HG03139 (cell line): ENCODE data around the gene GPR39.

ENCODE experiments used
- ATAC-seq: cut with Tn5 transposase; IDR thresholded peaks from one replicate; pipeline ENCODE4 v1.9.1; 2021; ENCODE audit not compliant: unreplicated experiment

GPR39 gene

GRCh38 chr2:132597166-132597565, 180.6 kb downstream of the GPR39 start:
- ATAC-seq = no peak

- no peak for ATAC-seq
These were observed 181.2 kb downstream of the GPR39 start for GRCh38 chr2:132597831-132598230.

- ATAC-seq = no peak
These were observed 181.9 kb downstream of the GPR39 start for GRCh38 chr2:132598536-132598935.

DNA sequence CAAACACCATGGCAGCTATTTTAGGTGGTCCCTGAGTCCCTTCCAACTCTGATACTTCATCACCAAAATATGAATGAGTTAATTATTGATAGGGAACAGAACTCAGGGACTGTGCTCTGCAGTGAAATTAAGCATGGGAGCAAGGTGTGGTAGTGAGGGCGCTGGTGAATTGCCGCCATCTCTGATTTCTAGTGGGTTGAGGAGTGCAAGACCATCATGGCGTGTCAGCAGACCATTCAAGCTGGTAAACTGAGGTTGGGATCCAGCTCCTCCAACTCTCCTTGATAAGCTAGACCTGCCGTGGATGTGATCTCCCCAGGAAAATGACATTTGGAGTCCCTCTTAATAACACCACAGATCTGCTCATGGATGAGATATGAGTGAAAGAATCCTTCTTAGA, 183.0 kb downstream of the GPR39 start:
- ATAC-seq = no peak

- ATAC-seq = no peak
These were observed 188.0 kb downstream of the GPR39 start for GRCh38 chr2:132604561-132604960.

GRCh38 chr2:132605236-132606180, 188.9 kb downstream of the GPR39 start:
- no peak for ATAC-seq

DNA sequence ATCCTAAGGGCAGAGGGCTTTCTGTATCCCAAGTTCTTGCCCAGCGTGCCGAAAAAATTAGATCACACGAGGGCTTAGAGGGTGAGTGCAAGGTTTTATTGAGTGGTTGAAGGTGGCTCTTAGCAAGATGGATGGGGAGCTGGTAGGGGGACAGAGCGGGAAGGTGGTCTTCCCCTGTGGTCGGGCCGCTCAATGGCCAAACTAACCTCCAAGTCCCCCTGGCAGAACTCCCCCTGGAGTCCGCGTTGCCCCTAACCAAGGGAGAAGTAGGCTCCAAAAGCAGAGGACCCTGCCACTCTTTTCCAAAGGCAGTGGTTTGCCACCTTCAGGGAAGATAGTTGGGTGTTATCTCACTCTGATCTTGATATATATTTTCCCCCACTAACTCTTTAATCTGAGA, 190.0 kb downstream of the GPR39 start:
- no peak for ATAC-seq

DNA sequence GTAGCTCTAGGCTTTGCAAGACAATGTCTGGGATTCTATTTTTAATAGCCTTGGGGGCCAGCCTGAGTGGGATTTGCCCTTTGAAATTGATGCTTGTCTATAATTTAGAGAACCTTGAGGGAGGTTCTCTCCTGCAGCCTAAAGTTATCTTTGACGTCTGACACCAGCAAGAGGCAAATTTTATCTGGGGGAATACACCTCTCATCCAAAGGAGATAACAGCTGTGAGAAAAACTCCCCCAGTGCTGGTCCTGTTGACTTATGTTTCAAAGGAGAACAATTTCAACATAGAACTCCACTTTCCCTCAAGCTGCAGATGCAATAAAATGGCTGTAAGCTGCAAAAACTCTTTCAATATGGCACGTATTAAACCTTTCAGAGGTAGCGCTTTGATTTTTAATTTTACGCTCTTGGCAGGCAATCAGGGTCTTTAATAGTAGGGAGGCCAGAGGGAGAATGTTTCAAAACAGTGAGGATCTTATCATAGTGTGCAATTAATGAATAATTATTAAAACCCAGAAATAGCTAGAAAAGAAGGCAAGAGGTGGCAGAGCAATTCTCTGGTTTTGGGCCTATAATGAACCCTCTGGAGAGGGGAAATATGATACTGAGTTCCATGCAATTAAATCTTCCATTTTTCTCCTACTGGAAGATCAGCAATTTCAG, 191.0 kb downstream of the GPR39 start:
- ATAC-seq = no peak

DNA sequence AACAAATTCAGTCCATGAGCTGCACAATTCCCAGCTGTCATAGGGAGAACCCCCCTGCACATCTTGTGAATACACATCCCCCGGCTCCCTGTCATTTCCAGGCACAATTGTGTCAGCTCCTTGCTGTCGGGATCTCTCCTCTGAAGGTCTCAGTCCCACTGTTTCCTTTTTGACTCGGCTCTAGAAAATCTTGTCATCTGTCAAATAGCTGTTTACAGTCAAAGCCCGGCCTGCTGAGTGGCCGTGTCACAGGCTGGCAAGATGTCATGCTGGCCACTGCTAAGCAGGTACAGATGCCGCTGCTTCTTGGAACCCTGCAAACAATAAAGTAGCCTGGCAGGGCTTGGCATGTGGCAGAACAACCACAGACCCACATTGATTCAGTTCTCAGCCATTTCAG, 191.7 kb downstream of the GPR39 start:
- no peak for ATAC-seq

- ATAC-seq = no peak
These were observed 192.7 kb downstream of the GPR39 start for GRCh38 chr2:132609101-132609890.

- no peak for ATAC-seq
These were observed 195.1 kb downstream of the GPR39 start for GRCh38 chr2:132611719-132612118.

DNA sequence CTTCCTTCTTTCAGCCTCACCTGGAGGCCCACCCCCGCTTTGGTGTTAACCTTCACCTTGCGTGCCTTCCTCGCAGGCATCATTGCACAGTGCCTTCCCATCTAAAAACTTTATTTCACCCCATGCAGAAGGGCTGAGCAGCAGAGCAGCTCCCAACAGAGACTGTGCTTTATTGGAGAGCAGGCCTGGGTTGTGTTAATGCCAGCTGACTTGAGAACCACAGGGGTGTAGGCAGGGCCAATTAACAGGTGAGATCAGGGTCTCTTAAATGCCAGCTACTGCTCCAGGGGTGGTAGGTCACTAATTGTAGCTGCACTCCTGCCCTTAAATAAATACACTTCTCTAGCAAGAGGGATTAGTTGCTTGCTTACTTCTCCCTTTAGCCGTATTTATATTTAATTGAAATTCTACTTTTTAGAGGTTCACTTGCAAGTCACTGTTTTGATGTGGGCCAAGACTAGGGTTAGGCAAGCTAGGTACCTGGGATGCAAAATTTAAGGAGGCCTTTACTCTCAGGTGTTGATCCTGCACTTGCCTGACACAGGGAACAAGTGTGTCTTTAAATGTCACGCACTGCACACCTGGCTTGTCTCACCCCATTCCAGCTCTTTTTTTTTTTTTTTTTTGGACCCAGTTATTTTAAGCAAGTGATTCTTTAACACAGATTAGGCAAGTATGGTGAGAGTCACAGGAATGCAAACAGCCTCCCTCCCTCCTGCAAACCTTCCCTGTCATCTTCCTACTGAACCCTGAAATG, 198.9 kb downstream of the GPR39 start:
- no peak for ATAC-seq

DNA sequence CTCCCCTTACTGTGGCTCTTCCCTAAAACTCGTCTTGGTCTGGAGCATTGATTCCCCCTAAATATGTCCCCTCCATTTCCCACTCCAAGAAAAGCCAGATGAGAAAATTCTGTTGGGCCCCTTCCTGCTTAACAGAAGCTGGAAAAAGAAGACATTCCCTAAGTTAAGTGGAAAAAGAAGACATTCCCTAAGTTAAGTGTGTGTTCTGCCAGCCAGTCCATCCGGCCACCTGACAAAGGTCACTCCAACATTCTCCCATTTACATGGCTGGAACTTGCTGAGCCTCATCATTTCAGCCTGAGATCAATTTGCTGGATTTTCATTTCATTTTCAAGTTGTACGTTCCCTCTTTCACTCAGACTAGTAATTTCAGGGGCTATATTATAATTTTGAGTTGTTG, 201.4 kb downstream of the GPR39 start:
- ATAC-seq = no peak

GRCh38 chr2:132618734-132619133, 202.1 kb downstream of the GPR39 start:
- no peak for ATAC-seq

- no peak for ATAC-seq
These were observed 203.5 kb downstream of the GPR39 start for GRCh38 chr2:132620115-132620514.

DNA sequence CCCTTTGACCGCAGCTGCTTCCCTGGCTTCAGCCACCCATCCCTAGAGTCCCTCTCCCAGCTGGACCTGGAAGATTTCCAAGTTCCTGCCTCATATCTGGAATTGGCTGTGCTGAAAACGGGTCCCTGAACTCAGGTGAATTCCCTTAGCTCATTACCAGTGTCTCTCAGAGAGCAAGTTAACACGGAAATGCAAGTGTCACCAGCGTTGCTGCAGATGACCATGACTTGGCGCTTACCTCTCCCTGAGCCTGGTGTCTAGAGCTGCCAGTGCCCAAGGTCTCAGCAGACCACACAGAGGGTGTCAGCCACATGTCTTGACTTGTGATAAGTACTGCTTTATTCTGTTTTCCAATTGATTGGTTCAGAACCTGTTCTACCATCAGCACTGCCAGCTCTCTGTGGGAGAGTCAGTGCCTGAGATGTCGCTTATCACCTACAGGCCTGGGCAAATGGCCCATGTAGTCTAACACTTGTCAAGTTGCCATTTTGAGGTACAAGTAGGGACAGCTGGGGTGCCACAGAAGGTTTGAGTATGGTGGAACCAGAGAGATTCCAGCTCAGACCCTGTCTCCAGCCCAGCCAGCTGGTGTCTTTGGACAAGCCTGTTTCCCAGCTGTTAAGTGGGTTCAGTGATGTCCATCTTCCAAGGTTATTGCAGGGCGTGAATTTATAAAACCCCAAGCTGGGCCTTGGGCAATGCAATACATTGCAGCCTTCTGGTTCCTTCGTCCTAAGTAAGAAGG, 204.7 kb downstream of the GPR39 start:
- no peak for ATAC-seq

- ATAC-seq = no peak
These were observed 206.7 kb downstream of the GPR39 start for GRCh38 chr2:132623096-132623839.

DNA sequence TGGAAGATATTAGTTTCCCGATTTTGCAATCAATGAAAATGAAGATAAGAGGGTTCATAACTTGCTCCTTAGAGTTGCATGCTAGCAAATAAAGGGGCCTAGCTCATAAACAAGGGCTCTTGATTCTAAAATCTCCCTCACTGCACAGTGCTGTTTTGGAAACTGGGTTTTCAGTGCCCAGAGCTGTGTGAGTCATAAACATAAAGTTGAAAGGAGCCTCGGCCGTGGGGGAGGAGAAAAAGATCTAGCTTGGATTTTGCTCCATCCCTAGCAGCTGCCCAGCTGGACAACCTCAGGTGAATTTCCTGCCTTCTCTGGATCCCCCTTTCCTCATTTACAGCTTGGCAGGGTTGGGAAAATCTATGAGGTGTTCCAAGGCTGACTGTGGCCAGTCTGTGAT, 210.9 kb downstream of the GPR39 start:
- ATAC-seq = no peak

DNA sequence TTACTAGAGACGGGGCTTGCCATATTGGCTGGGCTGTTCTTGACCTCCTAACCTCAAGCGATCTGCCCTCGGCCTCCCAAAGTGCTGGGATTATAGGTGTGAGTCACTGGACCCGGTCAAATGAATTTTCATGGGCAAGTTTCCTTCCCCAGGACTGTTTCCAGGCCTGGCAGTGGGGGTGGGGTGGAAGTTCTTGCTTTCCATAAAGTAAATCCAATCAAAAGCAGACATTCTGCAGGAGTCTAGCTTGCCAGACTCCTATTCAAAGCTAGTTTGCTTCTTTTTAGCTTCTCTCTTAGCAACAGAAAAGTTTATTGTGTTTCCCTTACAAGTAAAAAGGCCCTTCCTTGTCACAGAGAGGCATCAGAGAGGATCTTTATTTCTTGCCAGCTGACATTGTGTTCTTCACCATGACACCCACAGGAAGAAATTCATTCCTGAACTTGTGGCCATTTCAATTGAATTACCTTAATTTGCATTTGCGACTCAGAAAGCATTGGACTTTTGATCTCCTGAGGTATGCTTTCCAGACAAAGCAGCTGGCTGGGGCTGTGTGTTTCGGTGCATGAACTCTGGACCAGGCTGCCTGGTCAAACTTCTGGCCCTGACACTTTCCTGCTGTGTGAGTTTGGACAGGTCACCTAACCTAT, 215.5 kb downstream of the GPR39 start:
- no peak for ATAC-seq
